ENCODE data around the gene SLC35D3. TPM values are rescaled to one million over a fixed set of nuclear protein-coding genes. Genes with fewer than 3 reads are reported as not detected.

SLC35D3 gene
- total and polyA plus RNA-seq, 2 donors (not counting 3 experiments of a cell fraction or from before 2014, with no cell fraction given): not detected

GRCh38 chr6:136945072-136945471 is 23.0 kb downstream of the SLC35D3 start:
- dilution Hi-C loops (cut with MboI; ENCODE audit: extremely low pct_ligation_motif_present, low sequenced_read_pairs): no loop called here
- no peak for FAIRE-seq

More at GRCh38 chr6:136945072-136945471, 23.0 kb downstream of the SLC35D3 start:
- ChIA-PET CTCF (no interaction called here), POLR2A (no interaction called here)
- Histone ChIP-seq H3K4me3 (replicated peaks in 1 of 3; ENCODE audit: insufficient read depth in 1 of 3, low read depth in 1 of 3, low read length in 3 of 3) (no peak overlapping the region), H3K9me3 (replicated peaks; ENCODE audit: control insufficient read depth, insufficient read depth, low read length) (no peaks in the 10 kb centered on the region), H3K27me3 (ENCODE audit: control insufficient read depth in 2 of 2, insufficient read depth in 2 of 2, low read length in 2 of 2) (peaks cover 2 to 4% of the 10 kb centered on the region in 2 experiments), H3K9me1 (replicated peaks; ENCODE audit: control insufficient read depth, extremely low read depth, insufficient read depth, low read length) (no peaks in the 10 kb centered on the region), H2AFZ (ENCODE audit: low read depth, low read length) (no peak overlapping the region), H3K4me2 (ENCODE audit: insufficient read depth, low read length) (no peak overlapping the region), H3K36me3 (ENCODE audit: control insufficient read depth in 2 of 2, extremely low read depth in 1 of 2, insufficient read depth in 2 of 2, low read length in 2 of 2) (no peaks in the 10 kb centered on the region), H4K20me1 (replicated peaks; ENCODE audit: control insufficient read depth, extremely low read depth, insufficient read depth, low read length) (no peaks in the 10 kb centered on the region), H3K27ac (ENCODE audit: insufficient read depth, low read depth, low read length) (no peak overlapping the region), H3K4me1 (ENCODE audit: control insufficient read depth, extremely low read depth, insufficient read depth, low read length) (no peaks in the 10 kb centered on the region), H3K79me2 (ENCODE audit: control insufficient read depth, insufficient read depth, low read length) (no peaks in the 10 kb centered on the region), H3K9ac (replicated peaks; ENCODE audit: extremely low read depth, insufficient read depth, low read length) (no peak overlapping the region)
- intact Hi-C loops (cut with micrococcal nuclease): no loop called here
- DNase-seq (ENCODE audit: low read depth, low spot score): no peak
- TF ChIP-seq JUN (IDR thresholded peaks at IDR 0.05; ENCODE audit: borderline replicate concordance, insufficient read depth, insufficient read length, low read depth) (no peak), FOS (IDR thresholded peaks at IDR 0.05; ENCODE audit: borderline replicate concordance, insufficient read depth, low read length) (no peak), EZH2 (IDR thresholded peaks at IDR 0.05; ENCODE audit: borderline replicate concordance, low read depth, low read length, severe bottlenecking) (no peak), CTCF (IDR thresholded peaks at IDR 0.05; ENCODE audit: extremely low read depth in 1 of 2, insufficient read depth in 1 of 2, low read depth in 1 of 2, low read length in 2 of 2) (no peak), POLR2AphosphoS5 (IDR thresholded peaks at IDR 0.05; ENCODE audit: insufficient read depth, low read depth, low read length) (no peak), GATA2 (IDR thresholded peaks at IDR 0.05; ENCODE audit: insufficient read depth, insufficient read length, low read depth, low read length) (no peak), POLR2A (IDR thresholded peaks at IDR 0.05; ENCODE audit: low read depth, low read length) (no peak)
- no TSS peak for BruUV-seq (replicated peaks)

Measured in endothelial cell of umbilical vein (primary cell).